IMR-90 (cell line): Measurements from ENCODE around the gene ZNF654. TPM values are rescaled to one million over a fixed set of nuclear protein-coding genes. Genes with fewer than 3 reads are reported as not detected.

Experiments used
- ATAC-seq: fragments of 200-7000 bp; cut with Tn5 transposase; 2 replicates; pipeline ENCODE4 v1.9.1; 2020; ENCODE audit warnings: low read depth, mild to moderate bottlenecking, moderate library complexity
- BruUV-seq: library from RNA; stranded (reverse); fragments of 400-500 nt; replicated peaks from 2 replicates; lab custom pipeline; 2021; lab: Mats Ljungman, UMichigan
- CTCF ChIA-PET: fragments of 300-600 bp; formaldehyde crosslinking; extraction: SDS; loops from one replicate; lab custom pipeline; 2021; ENCODE audit warnings: antibody characterized with exemption; lab: Yijun Ruan, JAX
- POLR2A ChIA-PET: fragments of 300-600 bp; sonication (Branson Sonifier 250); formaldehyde crosslinking; loops from one replicate; lab custom pipeline; 2022; ENCODE audit warnings: antibody characterized with exemption; ENCODE audit not compliant: unreplicated experiment; lab: Charles Lee
- DNase-seq: peaks from one replicate; pipeline ENCODE4 v3.0.0; 2013
- H2AFZ ChIP-seq: replicated peaks from 2 replicates; pipeline ENCODE3; 2013; ENCODE audit warnings: low read length, mild to moderate bottlenecking; ENCODE audit not compliant: poor library complexity
- H2AK5ac ChIP-seq: 2 replicates; pipeline ENCODE4 v1.6.1; 2013; ENCODE audit warnings: low read depth, low read length, inconsistent platforms
- H2AK9ac ChIP-seq: replicated peaks from 2 replicates; pipeline ENCODE3; 2013; ENCODE audit warnings: mild to moderate bottlenecking, low read depth, low read length, moderate library complexity; ENCODE audit not compliant: poor library complexity
- H2BK120ac ChIP-seq: 2 replicates; pipeline ENCODE4 v1.6.1; 2013; ENCODE audit warnings: low read depth, low read length, inconsistent platforms
- H2BK15ac ChIP-seq: 3 replicates; pipeline ENCODE4 v1.6.1; 2013; ENCODE audit warnings: low read depth, low read length, inconsistent platforms
- H2BK20ac ChIP-seq: 2 replicates; pipeline ENCODE4 v1.6.1; 2013; ENCODE audit warnings: low read depth, mild to moderate bottlenecking, inconsistent platforms, low read length, moderate library complexity
- H2BK5ac ChIP-seq: 2 replicates; pipeline ENCODE4 v1.6.1; 2013; ENCODE audit warnings: mild to moderate bottlenecking, low read depth, low read length, inconsistent platforms; ENCODE audit not compliant: poor library complexity, severe bottlenecking
- H3K14ac ChIP-seq: replicated peaks from 2 replicates; pipeline ENCODE4 v1.6.1; 2013; ENCODE audit warnings: low read depth, low read length, inconsistent platforms
- H3K18ac ChIP-seq: 2 replicates; pipeline ENCODE4 v1.6.1; 2013; ENCODE audit warnings: low read depth, low read length, control low read depth
- H3K23ac ChIP-seq: 2 replicates; pipeline ENCODE4 v1.6.1; 2013; ENCODE audit warnings: low read depth, low read length, inconsistent platforms
- H3K27ac ChIP-seq: 2 replicates; pipeline ENCODE4 v1.5.1; 2013; ENCODE audit warnings: mild to moderate bottlenecking, control low read depth, low read length; ENCODE audit not compliant: insufficient read depth
- H3K27me3 ChIP-seq: 2 replicates; pipeline ENCODE4 v1.6.1; 2013; ENCODE audit warnings: low read length; ENCODE audit not compliant: control insufficient read depth, insufficient read depth
- H3K36me3 ChIP-seq: 2 replicates; pipeline ENCODE4 v1.6.1; 2013; ENCODE audit warnings: low read length, mixed read lengths; ENCODE audit not compliant: control insufficient read depth, insufficient read depth
- H3K4ac ChIP-seq: 2 replicates; pipeline ENCODE4 v1.6.1; 2013; ENCODE audit warnings: low read depth, low read length, inconsistent platforms
- H3K4me1 ChIP-seq: 2 replicates; pipeline ENCODE4 v1.6.1; 2013; ENCODE audit warnings: low read length, mixed read lengths; ENCODE audit not compliant: control insufficient read depth, insufficient read depth
- H3K4me2 ChIP-seq: 2 replicates; pipeline ENCODE4 v1.6.1; 2013; ENCODE audit warnings: low read depth, mild to moderate bottlenecking, control low read depth, low read length, moderate library complexity
- H3K4me3 ChIP-seq: 2 replicates; pipeline ENCODE4 v1.5.1; 2013; ENCODE audit warnings: low read depth, mild to moderate bottlenecking, control low read depth, low read length, moderate library complexity; ENCODE audit not compliant: insufficient read depth
- H3K56ac ChIP-seq: 2 replicates; pipeline ENCODE4 v1.6.1; 2013; ENCODE audit warnings: low read length, inconsistent platforms; ENCODE audit not compliant: insufficient read depth; ENCODE audit errors: extremely low read depth
- H3K79me1 ChIP-seq, 2 experiments: 2 replicates each; pipeline ENCODE4 v1.6.1; 2013; ENCODE audit warnings: low read length in 2 of 2, inconsistent platforms in 1 of 2, low read depth in 1 of 2
- H3K9ac ChIP-seq: 2 replicates; pipeline ENCODE4 v1.6.1; 2013; ENCODE audit warnings: low read depth, low read length, control low read depth
- H3K9me1 ChIP-seq: 2 replicates; pipeline ENCODE4 v1.6.1; 2013; ENCODE audit warnings: low read length, inconsistent platforms; ENCODE audit not compliant: insufficient read depth
- H3K9me3 ChIP-seq: 2 replicates; pipeline ENCODE4 v1.6.1; 2013; ENCODE audit warnings: low read length; ENCODE audit not compliant: control insufficient read depth, insufficient read depth
- H4K20me1 ChIP-seq: 2 replicates; pipeline ENCODE4 v1.6.1; 2013; ENCODE audit warnings: low read length, inconsistent platforms; ENCODE audit not compliant: insufficient read depth
- H4K5ac ChIP-seq: 2 replicates; pipeline ENCODE4 v1.6.1; 2013; ENCODE audit warnings: mild to moderate bottlenecking, low read depth, low read length, control low read depth
- H4K8ac ChIP-seq, 2 experiments: 2 replicates each; pipeline ENCODE4 v1.6.1; 2013; ENCODE audit warnings: low read depth in 2 of 2, low read length in 2 of 2, control low read depth in 1 of 2, inconsistent platforms in 1 of 2
- H4K91ac ChIP-seq: 2 replicates; pipeline ENCODE4 v1.6.1; 2013; ENCODE audit warnings: low read depth, low read length, inconsistent platforms; ENCODE audit not compliant: insufficient read depth
- CHD1 ChIP-seq: IDR thresholded peaks from 2 replicates; pipeline ENCODE4 v1.6.1; 2012; ENCODE audit warnings: low read depth, low read length, improper control_type of control experiment
- MXI1 ChIP-seq: IDR thresholded peaks from 2 replicates; pipeline ENCODE4 v1.6.1; 2012; ENCODE audit warnings: low read depth, mild to moderate bottlenecking, low read length, moderate library complexity, borderline replicate concordance
- POLR2A ChIP-seq: IDR thresholded peaks from 2 replicates; pipeline ENCODE4 v1.6.1; 2012; ENCODE audit warnings: mild to moderate bottlenecking, low read depth, low read length
- RFX5 ChIP-seq: IDR thresholded peaks from 2 replicates; pipeline ENCODE4 v1.8.0; 2012; ENCODE audit warnings: low read depth, mild to moderate bottlenecking, low read length, moderate library complexity
- WGBS, 2 experiments: methylation state at CpG; one replicate each; pipeline versions ENCODE4 v1.1.5 to v1.1.7; 2013; ENCODE audit warnings: missing lambda C conversion rate in 2 of 2; ENCODE audit not compliant: insufficient read length in 1 of 2; ENCODE audit errors: extremely low coverage in 2 of 2; 5-methylcytosine and 5-hydroxymethylcytosine counted together
- dilution Hi-C: fragments of 300-500 bp; cut with HindIII; formaldehyde crosslinking; loops from one replicate; pipeline ENCODE4 v1.14.3; 2018; ENCODE audit warnings: low sequenced_read_pairs; ENCODE audit not compliant: unreplicated experiment
- in situ Hi-C: fragments of 300-500 bp; cut with MboI; formaldehyde crosslinking; loops from 3 replicates; pipeline ENCODE4 v1.14.3; 2019; ENCODE audit warnings: low sequenced_read_pairs, inconsistent platforms, mixed read lengths
- intact Hi-C: fragments of 100-400 bp; cut with micrococcal nuclease; formaldehyde crosslinking; loops from 2 replicates; pipeline ENCODE4 v1.10.0; 2022
- polyA plus RNA-seq, 3 experiments: library from polyadenylated mRNA; depleted of rRNA; stranded (reverse); fragments of >200 nt; gene quantifications; 2 replicates each; pipeline ENCODE4 v1.2.3, GENCODE V29; 2012; ENCODE audit warnings: low replicate concordance in 1 of 3
- total RNA-seq: library from RNA; depleted of rRNA; stranded (reverse); fragments of >200 nt; gene quantifications from 2 replicates; pipeline ENCODE4 v1.2.3, GENCODE V29; 2012
- TF ChIP-seq, protein P1 (sequence below): fragments of 150-350 bp; IDR thresholded peaks from 2 replicates; pipeline ENCODE4 v1.6.1; 2016; ENCODE audit warnings: low read depth, mild to moderate bottlenecking, low read length, moderate library complexity, borderline replicate concordance

ZNF654 gene
- total and polyA plus RNA-seq, 2 of the 4 experiments (the other 2 are of a cell fraction), result 3.3 to 11.5 TPM

DNA sequence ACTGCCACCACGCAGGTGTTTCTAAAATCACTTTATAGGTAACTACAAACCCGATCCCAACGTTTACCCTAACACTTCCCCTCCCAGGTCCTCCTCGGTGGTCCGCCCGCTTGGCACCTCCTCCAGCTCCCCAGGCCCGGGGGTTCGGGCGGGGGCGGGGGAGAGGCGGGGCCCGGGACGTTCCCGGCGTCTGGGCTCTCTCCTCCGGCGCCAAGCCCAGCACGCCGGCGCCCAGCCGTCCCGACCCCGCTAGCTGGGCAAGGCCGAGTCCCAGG lies 812 bp upstream of the ZNF654 start:
- Histone ChIP-seq H2BK20ac (no peak overlapping the region), H4K20me1 (peaks cover 22% of the 10 kb centered on the region)
- in situ Hi-C loops, result no loop called here

More for the DNA sequence above, 812 bp upstream of the ZNF654 start:
- peak overlapping the region; percentile 87 for H3K4me3 ChIP-seq
- dilution Hi-C loops, result no loop called here
- peak overlapping the region; percentile 74 for H2AK9ac ChIP-seq
- peak overlapping the region; percentile 92 for H3K56ac ChIP-seq
- H3K27ac ChIP-seq, result peak overlapping the region; percentile 99
- TF ChIP-seq CHD1 (0 out of 2 replicates have a peak, but pooled peaks have one; percentile 19), MXI1 (0 out of 2 replicates have a peak, but pooled peaks have one; percentile 3), RFX5 (no peak), POLR2A (no peak)
- TF ChIP-seq, protein P1, sequence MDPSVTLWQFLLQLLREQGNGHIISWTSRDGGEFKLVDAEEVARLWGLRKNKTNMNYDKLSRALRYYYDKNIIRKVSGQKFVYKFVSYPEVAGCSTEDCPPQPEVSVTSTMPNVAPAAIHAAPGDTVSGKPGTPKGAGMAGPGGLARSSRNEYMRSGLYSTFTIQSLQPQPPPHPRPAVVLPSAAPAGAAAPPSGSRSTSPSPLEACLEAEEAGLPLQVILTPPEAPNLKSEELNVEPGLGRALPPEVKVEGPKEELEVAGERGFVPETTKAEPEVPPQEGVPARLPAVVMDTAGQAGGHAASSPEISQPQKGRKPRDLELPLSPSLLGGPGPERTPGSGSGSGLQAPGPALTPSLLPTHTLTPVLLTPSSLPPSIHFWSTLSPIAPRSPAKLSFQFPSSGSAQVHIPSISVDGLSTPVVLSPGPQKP, result no peak
- H3K9me3 ChIP-seq, result no peaks in the 10 kb centered on the region
- ChIA-PET POLR2A (interaction anchor here (1.1 kb wide), 1 partner anchor 10 kb away, joined by 4 read pairs; no protein-coding TSS in a partner anchor), CTCF (no interaction called here)
- no peaks in the 10 kb centered on the region for H3K27me3 ChIP-seq
- peak overlapping the region; percentile 95 for H2BK5ac ChIP-seq
- DNase-seq (no peak), ATAC-seq (peak; percentile 30)
- H3K9me1 ChIP-seq, result peaks cover 4% of the 10 kb centered on the region; the same call in 1 of the 2 replicates
- intact Hi-C loops, result loop anchor here (2.0 to 5.0 kb wide), 5 partner anchors 53 to 1086 kb away; no protein-coding TSS in a partner anchor
- H4K91ac ChIP-seq, result peak overlapping the region; percentile 68; the same call in 1 of the 2 replicates
- H3K9ac ChIP-seq, result peak overlapping the region; percentile 98
- H3K4me1 ChIP-seq, result 0 out of 2 replicates have a peak, but pooled peaks cover 1% of the 10 kb centered on the region
- peak overlapping the region; percentile 65 to 90 for H4K8ac ChIP-seq
- BruUV-seq, result no TSS peak
- peak overlapping the region; percentile 26 for H3K18ac ChIP-seq
- H3K79me1 ChIP-seq, result peaks cover 7 to 31% of the 10 kb centered on the region in 2 experiments
- peak overlapping the region; percentile 98 for H2AFZ ChIP-seq
- WGBS, 2 experiments, result no CpG with 5 or more reads among the region's 24 CpGs
- H2BK120ac ChIP-seq, result peak overlapping the region; percentile 10; the same call in 1 of the 2 replicates
- peak overlapping the region; percentile 92 for H3K23ac ChIP-seq
- H2BK15ac ChIP-seq, result peak overlapping the region; percentile 57; the same call in 1 of the 3 replicates
- peak overlapping the region; percentile 55 for H4K5ac ChIP-seq
- H3K4me2 ChIP-seq, result peak overlapping the region; percentile 92
- peaks cover 7% of the 10 kb centered on the region for H3K36me3 ChIP-seq
- no peak overlapping the region for H2AK5ac ChIP-seq
- peak overlapping the region; percentile 86 for H3K4ac ChIP-seq
- peak overlapping the region; percentile 98 for H3K14ac ChIP-seq
